Measurements from ENCODE around the gene DLG2.

GRCh38 chr11:84300092-84300491 is 1327.1 kb downstream of the DLG2 start:
- TF ChIP-seq POLR2A (IDR thresholded peaks at IDR 0.05; ENCODE audit: low read depth): no peak
- no peak for TF ChIP-seq CTCF (IDR thresholded peaks at IDR 0.05)
